ENCODE results near the gene CCNK. TPM values are rescaled to one million over a fixed set of nuclear protein-coding genes. Genes with fewer than 3 reads are reported as not detected.

CCNK gene
- total and polyA plus RNA-seq, 10 donors = 11.8 to 58.3 (median 39.8) TPM

GRCh38 chr14:99549684-99550083 lies 68.5 kb downstream of the CCNK start:
- no peaks in the 10 kb centered on the region for H3K36me3 ChIP-seq
- intact Hi-C loops (cut with DNase I; ENCODE audit: low total_unique reads) = no loop called here
- no peaks in the 10 kb centered on the region for H3K9me3 ChIP-seq
- H3K27me3 ChIP-seq (replicated peaks in 1 of 7) = no peaks in the 10 kb centered on the region
- no peak for DNase-seq
- H3K4me1 ChIP-seq = peaks cover 0 to 53% (median 9%) of the 10 kb centered on the region in 6 donors
- 74 to 84% (median 80%) methylated on average over 10 of the region's 10 CpGs for WGBS, 5 donors
- TF ChIP-seq POLR2A (IDR thresholded peaks at IDR 0.05) (no peak), CTCF (IDR thresholded peaks at IDR 0.05 in 8 of 11, conservative IDR thresholded peaks at IDR 0.05 in 3 of 11) (no peak), POLR2AphosphoS5 (IDR thresholded peaks at IDR 0.05) (peak in 1 of 3 donors; percentile 41)
- peak overlapping the region in 1 of 8 donors; percentile 33 for H3K27ac ChIP-seq
- H3K4me3 ChIP-seq = no peak overlapping the region

- H3K27me3 ChIP-seq (replicated peaks in 1 of 7) = no peaks in the 10 kb centered on the region
- H3K36me3 ChIP-seq = no peaks in the 10 kb centered on the region
- 72 to 83% (median 80%) methylated on average over 9 to 11 of the region's 11 CpGs for WGBS, 5 donors
- H3K4me3 ChIP-seq = no peak overlapping the region
- H3K27ac ChIP-seq = peak overlapping the region in 1 of 8 donors; percentile 27
- TF ChIP-seq POLR2AphosphoS5 (IDR thresholded peaks at IDR 0.05) (peak in 2 of 3 donors; percentile 64 to 65), POLR2A (IDR thresholded peaks at IDR 0.05) (no peak), CTCF (IDR thresholded peaks at IDR 0.05 in 8 of 11, conservative IDR thresholded peaks at IDR 0.05 in 3 of 11) (no peak)
- no peak for DNase-seq
- intact Hi-C loops (cut with DNase I; ENCODE audit: low total_unique reads) = no loop called here
- peaks cover 0 to 46% (median 7%) of the 10 kb centered on the region in 6 donors for H3K4me1 ChIP-seq
- no peaks in the 10 kb centered on the region for H3K9me3 ChIP-seq
These were observed 69.3 kb downstream of the CCNK start for GRCh38 chr14:99550387-99550992.

- Histone ChIP-seq H3K27ac (peak overlapping the region in 1 of 8 donors; percentile 27), H3K36me3 (no peaks in the 10 kb centered on the region), H3K27me3 (replicated peaks in 1 of 7) (no peaks in the 10 kb centered on the region), H3K9me3 (no peaks in the 10 kb centered on the region), H3K4me1 (peaks cover 0 to 38% (median 6%) of the 10 kb centered on the region in 6 donors), H3K4me3 (no peak overlapping the region)
- no peak for DNase-seq
- TF ChIP-seq POLR2AphosphoS5 (IDR thresholded peaks at IDR 0.05) = no peak
- TF ChIP-seq POLR2A (IDR thresholded peaks at IDR 0.05) = no peak
- TF ChIP-seq CTCF (IDR thresholded peaks at IDR 0.05 in 8 of 11, conservative IDR thresholded peaks at IDR 0.05 in 3 of 11) = no peak
- WGBS, 5 donors = 62 to 82% (median 80%) methylated on average over 11 of the region's 11 CpGs
- intact Hi-C loops (cut with DNase I; ENCODE audit: low total_unique reads) = no loop called here
These were observed 70.1 kb downstream of the CCNK start for GRCh38 chr14:99551034-99551922.

GRCh38 chr14:99552021-99552553 lies 70.9 kb downstream of the CCNK start:
- no peak for DNase-seq
- TF ChIP-seq POLR2A (IDR thresholded peaks at IDR 0.05) (no peak), POLR2AphosphoS5 (IDR thresholded peaks at IDR 0.05) (no peak), CTCF (IDR thresholded peaks at IDR 0.05 in 8 of 11, conservative IDR thresholded peaks at IDR 0.05 in 3 of 11) (no peak)
- Histone ChIP-seq H3K27ac (no peak overlapping the region), H3K9me3 (no peaks in the 10 kb centered on the region), H3K4me1 (peaks cover 0 to 35% (median 6%) of the 10 kb centered on the region in 6 donors), H3K4me3 (no peak overlapping the region), H3K36me3 (no peaks in the 10 kb centered on the region), H3K27me3 (replicated peaks in 1 of 7) (no peaks in the 10 kb centered on the region)
- 73 to 100% (median 88%) methylated on average over 1 to 9 of the region's 9 CpGs for whole genome bisulfite sequencing, 5 donors
- intact Hi-C loops (cut with DNase I; ENCODE audit: low total_unique reads) = no loop called here

Measured in spleen (tissue), 11 donors.